ENCODE data around the gene HECTD4. TPM values are rescaled to one million over a fixed set of nuclear protein-coding genes. Genes with fewer than 3 reads are reported as not detected.
A peak's percentile ranks its signal among the peaks of the same experiment; 100 is the strongest.

HECTD4 gene
- total and polyA plus RNA-seq, 9 of the 15 experiments (the other 6 are each of a cell fraction or from before 2014, with no cell fraction given), result 3.5 to 33.3 (median 13.5) TPM

DNA sequence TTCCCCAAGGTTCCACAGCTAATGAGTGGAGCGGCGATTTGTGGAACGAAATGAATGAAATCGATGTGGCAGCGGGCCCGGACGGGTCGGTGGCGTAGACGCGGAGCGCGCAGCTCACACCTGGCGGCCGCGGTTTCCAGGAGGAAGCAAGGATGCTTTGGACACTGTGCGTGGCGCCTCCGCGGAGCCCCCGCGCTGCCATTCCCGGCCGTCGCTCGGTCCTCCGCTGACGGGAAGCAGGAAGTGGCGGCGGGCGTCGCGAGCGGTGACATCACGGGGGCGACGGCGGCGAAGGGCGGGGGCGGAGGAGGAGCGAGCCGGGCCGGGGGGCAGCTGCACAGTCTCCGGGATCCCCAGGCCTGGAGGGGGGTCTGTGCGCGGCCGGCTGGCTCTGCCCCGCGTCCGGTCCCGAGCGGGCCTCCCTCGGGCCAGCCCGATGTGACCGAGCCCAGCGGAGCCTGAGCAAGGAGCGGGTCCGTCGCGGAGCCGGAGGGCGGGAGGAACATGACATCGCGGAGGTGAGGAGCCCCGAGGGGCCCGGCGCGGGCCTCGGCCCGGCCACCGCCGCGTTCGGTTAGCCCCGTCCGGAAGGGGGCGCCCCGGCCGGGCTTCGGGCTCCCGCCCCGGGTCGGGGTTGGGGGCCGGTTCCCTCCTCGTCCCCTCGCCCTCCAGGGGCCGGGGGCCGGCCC is 36.5 kb upstream of the HECTD4 start, which contains the start of gene PTPN11 (continued):
- TF ChIP-seq, protein P1, sequence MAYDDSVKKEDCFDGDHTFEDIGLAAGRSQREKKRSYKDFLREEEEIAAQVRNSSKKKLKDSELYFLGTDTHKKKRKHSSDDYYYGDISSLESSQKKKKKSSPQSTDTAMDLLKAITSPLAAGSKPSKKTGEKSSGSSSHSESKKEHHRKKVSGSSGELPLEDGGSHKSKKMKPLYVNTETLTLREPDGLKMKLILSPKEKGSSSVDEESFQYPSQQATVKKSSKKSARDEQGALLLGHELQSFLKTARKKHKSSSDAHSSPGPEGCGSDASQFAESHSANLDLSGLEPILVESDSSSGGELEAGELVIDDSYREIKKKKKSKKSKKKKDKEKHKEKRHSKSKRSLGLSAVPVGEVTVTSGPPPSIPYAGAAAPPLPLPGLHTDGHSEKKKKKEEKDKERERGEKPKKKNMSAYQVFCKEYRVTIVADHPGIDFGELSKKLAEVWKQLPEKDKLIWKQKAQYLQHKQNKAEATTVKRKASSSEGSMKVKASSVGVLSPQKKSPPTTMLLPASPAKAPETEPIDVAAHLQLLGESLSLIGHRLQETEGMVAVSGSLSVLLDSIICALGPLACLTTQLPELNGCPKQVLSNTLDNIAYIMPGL (CRISPR knock-in tag; IDR thresholded peaks at IDR 0.05), result peak; percentile 26; the same call in 1 of the 2 replicates
- TF ChIP-seq MCM3 (IDR thresholded peaks at IDR 0.05) (no peak), FIP1L1 (IDR thresholded peaks at IDR 0.05; ENCODE audit: low read depth, low read length, poor library complexity, severe bottlenecking) (no peak), PTBP1 (IDR thresholded peaks at IDR 0.05; ENCODE audit: low read depth, low read length) (0 out of 2 replicates have a peak, but pooled peaks have one; percentile 26), NFE2L1 (tag; IDR thresholded peaks at IDR 0.05; ENCODE audit: borderline replicate concordance, low read depth) (no peak), PURB (CRISPR knock-in tag; IDR thresholded peaks at IDR 0.05; ENCODE audit: low read depth) (no peak), HEY1 (CRISPR knock-in tag; IDR thresholded peaks at IDR 0.05; ENCODE audit: borderline replicate concordance) (peak; percentile 37; the same call in 1 of the 2 replicates), ZNF146 (CRISPR knock-in tag; IDR thresholded peaks at IDR 0.05; ENCODE audit: unreplicated experiment) (peak; percentile 19), GABPB1 (CRISPR knock-in tag; IDR thresholded peaks at IDR 0.05) (peak; percentile 91), MTA1 (IDR thresholded peaks at IDR 0.05; ENCODE audit: borderline replicate concordance) (peak; percentile 99), NR2C2 (CRISPR knock-in tag; IDR thresholded peaks at IDR 0.05) (no peak), NR2C2 (tag; IDR thresholded peaks at IDR 0.05) (peak; percentile 74), GTF2F1 (IDR thresholded peaks at IDR 0.05; ENCODE audit: low read depth, low read length) (no peak), BCOR (IDR thresholded peaks at IDR 0.05) (0 out of 2 replicates have a peak, but pooled peaks have one; percentile 30), COPS2 (conservative IDR thresholded peaks at IDR 0.05) (no peak), JUN (IDR thresholded peaks at IDR 0.05; ENCODE audit: borderline replicate concordance, low read depth, low read length) (no peak), JUN (CRISPR knock-in tag; IDR thresholded peaks at IDR 0.05; ENCODE audit: borderline replicate concordance) (peak; percentile 17; the same call in 1 of the 2 replicates), ZBTB1 (CRISPR knock-in tag; IDR thresholded peaks at IDR 0.05; ENCODE audit: borderline replicate concordance, low read depth) (peak; percentile 71; the same call in 1 of the 2 replicates)
- TF ChIP-seq, protein P2, sequence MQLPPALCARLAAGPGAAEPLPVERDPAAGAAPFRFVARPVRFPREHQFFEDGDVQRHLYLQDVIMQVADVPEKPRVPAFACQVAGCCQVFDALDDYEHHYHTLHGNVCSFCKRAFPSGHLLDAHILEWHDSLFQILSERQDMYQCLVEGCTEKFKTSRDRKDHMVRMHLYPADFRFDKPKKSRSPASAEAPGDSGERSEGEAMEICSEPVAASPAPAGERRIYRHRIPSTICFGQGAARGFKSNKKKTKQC (CRISPR knock-in tag; IDR thresholded peaks at IDR 0.05), result peak; percentile 17
- TF ChIP-seq, protein P3, sequence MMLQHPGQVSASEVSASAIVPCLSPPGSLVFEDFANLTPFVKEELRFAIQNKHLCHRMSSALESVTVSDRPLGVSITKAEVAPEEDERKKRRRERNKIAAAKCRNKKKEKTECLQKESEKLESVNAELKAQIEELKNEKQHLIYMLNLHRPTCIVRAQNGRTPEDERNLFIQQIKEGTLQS (IDR thresholded peaks at IDR 0.05), result no peak
- TF ChIP-seq, protein P3 (CRISPR knock-in tag; conservative IDR thresholded peaks at IDR 0.05), result 0 out of 2 replicates have a peak, but pooled peaks have one; percentile 18
- TF ChIP-seq, protein P4, sequence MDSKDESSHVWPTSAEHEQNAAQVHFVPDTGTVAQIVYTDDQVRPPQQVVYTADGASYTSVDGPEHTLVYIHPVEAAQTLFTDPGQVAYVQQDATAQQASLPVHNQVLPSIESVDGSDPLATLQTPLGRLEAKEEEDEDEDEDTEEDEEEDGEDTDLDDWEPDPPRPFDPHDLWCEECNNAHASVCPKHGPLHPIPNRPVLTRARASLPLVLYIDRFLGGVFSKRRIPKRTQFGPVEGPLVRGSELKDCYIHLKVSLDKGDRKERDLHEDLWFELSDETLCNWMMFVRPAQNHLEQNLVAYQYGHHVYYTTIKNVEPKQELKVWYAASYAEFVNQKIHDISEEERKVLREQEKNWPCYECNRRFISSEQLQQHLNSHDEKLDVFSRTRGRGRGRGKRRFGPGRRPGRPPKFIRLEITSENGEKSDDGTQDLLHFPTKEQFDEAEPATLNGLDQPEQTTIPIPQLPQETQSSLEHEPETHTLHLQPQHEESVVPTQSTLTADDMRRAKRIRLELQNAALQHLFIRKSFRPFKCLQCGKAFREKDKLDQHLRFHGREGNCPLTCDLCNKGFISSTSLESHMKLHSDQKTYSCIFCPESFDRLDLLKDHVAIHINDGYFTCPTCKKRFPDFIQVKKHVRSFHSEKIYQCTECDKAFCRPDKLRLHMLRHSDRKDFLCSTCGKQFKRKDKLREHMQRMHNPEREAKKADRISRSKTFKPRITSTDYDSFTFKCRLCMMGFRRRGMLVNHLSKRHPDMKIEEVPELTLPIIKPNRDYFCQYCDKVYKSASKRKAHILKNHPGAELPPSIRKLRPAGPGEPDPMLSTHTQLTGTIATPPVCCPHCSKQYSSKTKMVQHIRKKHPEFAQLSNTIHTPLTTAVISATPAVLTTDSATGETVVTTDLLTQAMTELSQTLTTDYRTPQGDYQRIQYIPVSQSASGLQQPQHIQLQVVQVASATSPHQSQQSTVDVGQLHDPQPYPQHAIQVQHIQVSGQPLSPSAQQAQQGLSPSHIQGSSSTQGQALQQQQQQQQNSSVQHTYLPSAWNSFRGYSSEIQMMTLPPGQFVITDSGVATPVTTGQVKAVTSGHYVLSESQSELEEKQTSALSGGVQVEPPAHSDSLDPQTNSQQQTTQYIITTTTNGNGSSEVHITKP (IDR thresholded peaks at IDR 0.05; ENCODE audit: partially characterized antibody), result peak; percentile 23

All from K562 (cell line).